ENCODE data around the gene FAM83B. TPM values are rescaled to one million over a fixed set of nuclear protein-coding genes. Genes with fewer than 3 reads are reported as not detected.
"Not testable (repeated sequence)": the region's sequence is repeated elsewhere in the genome, so short reads cannot be mapped to it uniquely, and the experiment has no call there.

The FAM83B gene
- total RNA-seq, 1 experiment from 2014 or later: 5.7 TPM

DNA sequence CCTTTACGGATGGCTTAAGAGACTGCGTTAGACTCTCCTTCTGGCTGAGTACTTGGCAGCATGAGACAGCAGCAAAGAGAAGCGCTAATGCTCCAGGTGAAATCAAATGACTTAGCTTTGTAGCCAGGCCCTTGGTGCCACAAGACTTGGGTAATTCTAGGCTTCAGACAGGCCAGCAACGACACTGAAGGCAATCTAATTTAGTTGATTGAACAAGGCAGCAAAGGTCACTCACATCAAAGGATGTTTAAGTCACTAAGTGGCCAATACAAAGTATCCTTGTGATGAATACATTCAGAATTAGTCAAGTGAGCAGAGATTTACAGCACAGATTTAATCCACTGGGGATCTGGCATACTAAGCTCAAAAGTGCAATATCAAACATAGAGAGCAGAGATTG is 113.2 kb downstream of the FAM83B start:
- no peak overlapping the region for H3K4ac ChIP-seq (ENCODE audit: low read depth, low read length)

DNA sequence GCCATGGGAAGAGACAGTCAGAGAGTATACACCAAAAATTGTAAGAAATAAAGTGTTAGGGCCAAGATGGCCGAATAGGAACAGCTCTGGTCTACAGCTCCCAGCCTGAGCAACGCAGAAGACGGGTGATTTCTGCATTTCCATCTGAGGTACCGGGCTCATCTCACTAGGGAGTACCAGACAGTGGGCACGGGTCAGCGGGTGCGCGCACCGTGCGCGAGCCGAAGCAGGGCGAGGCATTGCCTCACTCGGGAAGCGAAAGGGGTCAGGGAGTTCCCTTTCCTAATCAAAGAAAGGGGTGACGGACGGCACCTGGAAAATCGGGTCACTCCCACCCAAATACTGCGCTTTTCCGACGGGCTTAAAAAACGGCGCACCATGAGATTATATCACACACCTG is 114.8 kb downstream of the FAM83B start:
- not testable (repeated sequence) for H3K14ac ChIP-seq (ENCODE audit: insufficient read depth, low read length); H3K4me1 Mint-ChIP-seq; H3K27me3 Mint-ChIP-seq (ENCODE audit: low read depth); H3K23me2 ChIP-seq (ENCODE audit: insufficient read length, low read depth, low read length, poor library complexity, severe bottlenecking); H3K56ac ChIP-seq (ENCODE audit: insufficient read length, low read depth, low read length); H2AK5ac ChIP-seq (ENCODE audit: insufficient read length, low read length); H3K4me1 ChIP-seq (ENCODE audit: insufficient read depth, low read length); H3K79me1 ChIP-seq (ENCODE audit: insufficient read depth, low read depth, low read length, poor library complexity, severe bottlenecking); H2BK15ac ChIP-seq (ENCODE audit: low read depth, low read length); H2BK5ac ChIP-seq (ENCODE audit: insufficient read length, low read length); H3K4me2 ChIP-seq (ENCODE audit: insufficient read depth, insufficient read length, low read length); H2BK12ac ChIP-seq (ENCODE audit: insufficient read length, low read depth, low read length); H4K91ac ChIP-seq (ENCODE audit: insufficient read length, low read depth, low read length); H3T11ph ChIP-seq (ENCODE audit: low read length); H4K8ac ChIP-seq (replicated peaks; ENCODE audit: insufficient read length, low read depth, low read length); H3K9me3 ChIP-seq (ENCODE audit: control insufficient read depth, low read depth, low read length); H2BK120ac ChIP-seq (ENCODE audit: low read depth, low read length, poor library complexity, severe bottlenecking); H3K9ac ChIP-seq (ENCODE audit: extremely low read depth, insufficient read length, low read length); H2AFZ ChIP-seq (ENCODE audit: low read length); H3K23ac ChIP-seq (ENCODE audit: insufficient read length, low read depth, low read length); H2BK20ac ChIP-seq (ENCODE audit: low read depth, low read length, poor library complexity, severe bottlenecking); H4K5ac ChIP-seq (ENCODE audit: insufficient read length, low read depth, low read length); H3K27ac ChIP-seq (ENCODE audit: insufficient read length, low read depth, low read length); H3K79me2 ChIP-seq (ENCODE audit: insufficient read depth, low read length); H3K36me3 Mint-ChIP-seq (ENCODE audit: insufficient read depth in 1 of 3, low read depth in 3 of 3); DNase-seq; H3K9me3 Mint-ChIP-seq; H3K27me3 ChIP-seq (ENCODE audit: insufficient read depth, low read length); H3K18ac ChIP-seq (ENCODE audit: insufficient read length, low read depth, low read length); H3K4ac ChIP-seq (ENCODE audit: low read depth, low read length); H4K20me1 ChIP-seq (ENCODE audit: control insufficient read depth, insufficient read depth, insufficient read length)
- Mint-ChIP-seq H3K27ac (peak overlapping the region in 2 of 3 experiments; percentile 94; a peak in 3 of 7 replicates), H3K4me3 (peak overlapping the region in 1 of 2 experiments; percentile 42; a peak in 2 of 5 replicates)
- WGBS (ENCODE audit: extremely low coverage, insufficient read length, low lambda C conversion rate): no CpG with 5 or more reads among the region's 23 CpGs

More for the DNA sequence above, 113.2 kb downstream of the FAM83B start:
- H3K4me1 Mint-ChIP-seq: peaks cover 2 to 9% of the 10 kb centered on the region in 2 experiments; a peak in 3 of 4 replicates
- no peak overlapping the region for H3K14ac ChIP-seq (ENCODE audit: insufficient read depth, low read length)
- H3K79me2 ChIP-seq (ENCODE audit: insufficient read depth, low read length): no peaks in the 10 kb centered on the region
- H3K27me3 Mint-ChIP-seq (ENCODE audit: low read depth): no peaks in the 10 kb centered on the region
- no peak overlapping the region for H3K23ac ChIP-seq (ENCODE audit: insufficient read length, low read depth, low read length)
- no peak for DNase-seq
- H3K4me1 ChIP-seq (ENCODE audit: insufficient read depth, low read length): no peaks in the 10 kb centered on the region
- no peak overlapping the region for H3K27ac Mint-ChIP-seq
- H3K56ac ChIP-seq (ENCODE audit: insufficient read length, low read depth, low read length): no peak overlapping the region
- no peak overlapping the region for H3K18ac ChIP-seq (ENCODE audit: insufficient read length, low read depth, low read length)
- no peaks in the 10 kb centered on the region for H3K79me1 ChIP-seq (ENCODE audit: insufficient read depth, low read depth, low read length, poor library complexity, severe bottlenecking)
- no peak overlapping the region for H3K4me3 Mint-ChIP-seq
- H2BK12ac ChIP-seq (ENCODE audit: insufficient read length, low read depth, low read length): no peak overlapping the region
- H3K9me3 ChIP-seq (ENCODE audit: control insufficient read depth, low read depth, low read length): no peaks in the 10 kb centered on the region
- H3K27me3 ChIP-seq (ENCODE audit: insufficient read depth, low read length): no peaks in the 10 kb centered on the region
- no peak overlapping the region for H2AK5ac ChIP-seq (ENCODE audit: insufficient read length, low read length)
- no peak overlapping the region for H2BK120ac ChIP-seq (ENCODE audit: low read depth, low read length, poor library complexity, severe bottlenecking)
- no peak overlapping the region for H3T11ph ChIP-seq (ENCODE audit: low read length)
- no peak overlapping the region for H4K5ac ChIP-seq (ENCODE audit: insufficient read length, low read depth, low read length)
- H2BK5ac ChIP-seq (ENCODE audit: insufficient read length, low read length): no peak overlapping the region
- no peak overlapping the region for H4K8ac ChIP-seq (replicated peaks; ENCODE audit: insufficient read length, low read depth, low read length)
- no peak overlapping the region for H3K9ac ChIP-seq (ENCODE audit: extremely low read depth, insufficient read length, low read length)
- no peaks in the 10 kb centered on the region for H3K23me2 ChIP-seq (ENCODE audit: insufficient read length, low read depth, low read length, poor library complexity, severe bottlenecking)
- no peak overlapping the region for H4K91ac ChIP-seq (ENCODE audit: insufficient read length, low read depth, low read length)
- H3K9me3 Mint-ChIP-seq: peaks cover 2 to 3% of the 10 kb centered on the region in 2 experiments; a peak in 2 of 5 replicates
- no CpG with 5 or more reads among the region's 4 CpGs for WGBS (ENCODE audit: extremely low coverage, insufficient read length, low lambda C conversion rate)
- H2AFZ ChIP-seq (ENCODE audit: low read length): no peak overlapping the region
- no peak overlapping the region for H3K27ac ChIP-seq (ENCODE audit: insufficient read length, low read depth, low read length)
- no peak overlapping the region for H3K4me2 ChIP-seq (ENCODE audit: insufficient read depth, insufficient read length, low read length)
- TF ChIP-seq, protein P1, sequence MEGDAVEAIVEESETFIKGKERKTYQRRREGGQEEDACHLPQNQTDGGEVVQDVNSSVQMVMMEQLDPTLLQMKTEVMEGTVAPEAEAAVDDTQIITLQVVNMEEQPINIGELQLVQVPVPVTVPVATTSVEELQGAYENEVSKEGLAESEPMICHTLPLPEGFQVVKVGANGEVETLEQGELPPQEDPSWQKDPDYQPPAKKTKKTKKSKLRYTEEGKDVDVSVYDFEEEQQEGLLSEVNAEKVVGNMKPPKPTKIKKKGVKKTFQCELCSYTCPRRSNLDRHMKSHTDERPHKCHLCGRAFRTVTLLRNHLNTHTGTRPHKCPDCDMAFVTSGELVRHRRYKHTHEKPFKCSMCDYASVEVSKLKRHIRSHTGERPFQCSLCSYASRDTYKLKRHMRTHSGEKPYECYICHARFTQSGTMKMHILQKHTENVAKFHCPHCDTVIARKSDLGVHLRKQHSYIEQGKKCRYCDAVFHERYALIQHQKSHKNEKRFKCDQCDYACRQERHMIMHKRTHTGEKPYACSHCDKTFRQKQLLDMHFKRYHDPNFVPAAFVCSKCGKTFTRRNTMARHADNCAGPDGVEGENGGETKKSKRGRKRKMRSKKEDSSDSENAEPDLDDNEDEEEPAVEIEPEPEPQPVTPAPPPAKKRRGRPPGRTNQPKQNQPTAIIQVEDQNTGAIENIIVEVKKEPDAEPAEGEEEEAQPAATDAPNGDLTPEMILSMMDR (conservative IDR thresholded peaks at IDR 0.05): no peak
- H2BK20ac ChIP-seq (ENCODE audit: low read depth, low read length, poor library complexity, severe bottlenecking): no peak overlapping the region
- H2BK15ac ChIP-seq (ENCODE audit: low read depth, low read length): no peak overlapping the region
- H4K20me1 ChIP-seq (ENCODE audit: control insufficient read depth, insufficient read depth, insufficient read length): no peaks in the 10 kb centered on the region
- H3K36me3 Mint-ChIP-seq (ENCODE audit: insufficient read depth in 1 of 3, low read depth in 3 of 3): peaks cover 0 to 6% (median 0%) of the 10 kb centered on the region in 3 experiments; a peak in 2 of 7 replicates

All from H9 (cell line).